RPMI7951 (cell line): ENCODE results near the gene TBX19. TPM values are rescaled to one million over a fixed set of nuclear protein-coding genes. Genes with fewer than 3 reads are reported as not detected.

Experiments used
- DNase-seq: peaks from one replicate; pipeline ENCODE4 v3.0.0-alpha.2; 2012; ENCODE audit warnings: low read depth
- total RNA-seq: library from RNA; depleted of rRNA; stranded (reverse); fragments of >200 nt; shearing (Covaris generic); gene quantifications from 2 replicates; pipeline ENCODE4 v1.2.3, GENCODE V29; 2014; rRNA removed

TBX19 gene
- 0.29 and 0.84 TPM in 2 replicates for total RNA-seq

- DNase-seq, result no peak
These were observed at the start of gene TBX19 for GRCh38 chr1:168280296-168280927. Gene TBX19 (plus strand): TSS chr1:168280877. CDS start chr1:168281091, 214 bp downstream.

DNA sequence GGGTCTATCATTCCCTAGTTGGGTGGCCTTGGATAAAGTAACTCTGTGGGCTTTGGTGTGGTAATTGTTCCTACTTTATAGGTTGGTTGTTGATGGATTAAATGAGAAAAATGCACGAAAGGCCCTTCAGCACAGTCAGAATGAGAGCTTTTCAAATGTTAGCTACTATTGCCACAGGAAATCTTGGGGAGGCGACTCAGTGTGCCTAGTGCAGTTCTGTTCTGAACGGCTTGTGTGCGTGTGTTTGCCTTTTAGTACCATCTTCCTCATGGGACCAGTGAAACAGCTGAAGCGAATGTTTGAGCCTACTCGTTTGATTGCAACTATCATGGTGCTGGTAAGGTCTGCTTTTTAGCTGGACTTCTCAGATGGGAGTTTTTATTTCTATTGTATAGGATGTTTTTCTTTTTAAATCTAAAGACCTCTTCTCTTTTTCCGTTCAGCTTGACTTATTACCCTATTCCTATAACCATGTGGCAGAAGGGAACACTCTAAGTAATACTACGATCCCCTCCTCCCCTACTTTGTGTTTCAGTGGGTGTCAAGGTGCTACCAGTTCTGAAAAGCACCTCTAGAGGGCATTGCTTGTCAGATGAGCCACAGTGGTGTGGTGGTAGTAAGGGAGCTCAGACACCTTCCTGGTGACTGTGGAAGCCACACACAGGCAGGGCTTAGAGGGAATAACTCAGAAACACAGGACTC lies 45.7 kb upstream of the TBX19 start:
- DNase-seq, result peak; percentile 49

GRCh38 chr1:168235548-168235885 lies 45.2 kb upstream of the TBX19 start:
- no peak for DNase-seq

DNA sequence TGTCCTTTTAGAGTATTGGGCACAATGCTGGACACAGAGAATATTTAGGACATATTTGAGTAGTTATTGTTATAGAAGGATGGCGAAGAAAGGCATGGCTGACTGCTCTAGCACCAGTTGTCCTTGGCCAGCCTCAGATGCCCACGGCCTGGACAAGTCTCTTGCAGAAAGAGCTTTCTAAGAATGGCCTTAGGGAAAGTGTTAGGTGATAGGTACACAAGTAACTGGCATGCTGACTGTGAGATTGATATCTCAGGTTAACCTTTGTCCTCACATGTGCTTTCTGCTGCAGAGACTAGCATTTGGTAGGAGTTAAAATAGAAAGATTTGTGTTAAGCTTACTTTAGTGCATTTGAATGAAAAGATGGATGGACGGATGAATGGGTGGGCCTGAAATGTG lies 44.7 kb upstream of the TBX19 start:
- DNase-seq, result no peak

DNA sequence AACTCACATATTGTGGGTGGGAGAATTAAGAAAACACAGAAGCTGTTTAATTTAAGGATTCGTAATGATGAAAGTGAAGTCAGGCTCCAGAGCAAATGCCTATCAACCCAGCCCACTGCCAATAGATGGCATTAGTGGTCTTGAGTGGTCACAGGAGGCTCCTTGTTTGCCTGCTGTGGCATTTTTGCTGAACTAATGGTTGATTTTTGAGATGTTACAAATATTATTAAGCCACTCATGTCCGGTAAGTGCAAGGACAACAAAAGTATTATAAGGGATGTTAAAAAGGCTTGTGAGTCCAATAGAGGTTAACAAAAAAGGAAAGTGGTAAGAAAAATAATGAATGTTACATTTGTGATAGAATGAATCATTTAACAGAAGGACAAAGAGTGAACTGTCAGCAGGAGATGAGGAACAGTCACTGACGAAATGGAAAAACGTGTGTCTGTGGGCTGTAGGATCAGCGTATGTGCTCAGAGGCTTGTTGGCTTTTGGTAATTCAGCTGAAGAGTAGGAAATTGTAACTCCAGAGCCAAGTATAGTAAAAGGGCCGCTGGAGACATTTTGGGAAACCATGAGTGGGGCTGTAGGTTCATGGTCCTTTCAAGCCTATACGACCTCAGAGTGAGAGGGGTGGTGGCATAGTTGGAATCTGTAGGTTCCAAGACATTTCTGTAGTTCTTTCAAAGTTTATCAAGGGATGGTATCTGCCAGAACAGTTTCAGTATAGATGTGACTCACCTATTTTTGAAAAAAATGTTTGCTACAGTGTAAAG lies 43.7 kb upstream of the TBX19 start:
- DNase-seq, result peak; percentile 24

GRCh38 chr1:168243198-168243597 lies 37.5 kb upstream of the TBX19 start:
- DNase-seq, result no peak

- DNase-seq, result no peak
These were observed 37.0 kb upstream of the TBX19 start for GRCh38 chr1:168243636-168244212.

DNA sequence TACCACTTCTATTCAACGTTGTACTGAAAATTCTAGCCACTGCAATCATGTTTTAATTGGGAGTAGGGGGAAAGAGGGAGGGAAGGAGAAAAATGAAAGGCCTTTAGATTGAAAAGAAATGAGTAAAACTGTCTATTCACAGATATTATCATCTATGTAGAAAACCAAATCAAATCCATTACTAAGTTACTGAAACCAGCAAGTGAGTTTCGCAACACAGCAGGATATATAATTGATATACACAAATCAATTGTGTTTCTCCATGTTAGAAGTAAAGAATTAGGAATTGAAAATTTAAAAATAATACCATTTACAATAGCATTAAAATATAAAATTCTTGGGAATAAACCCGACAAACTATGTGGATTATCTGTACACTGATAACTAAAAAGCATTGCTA lies 35.6 kb upstream of the TBX19 start:
- DNase-seq, result no peak

GRCh38 chr1:168246506-168246905 lies 34.2 kb upstream of the TBX19 start:
- no peak for DNase-seq

- no peak for DNase-seq
These were observed 28.4 kb upstream of the TBX19 start for GRCh38 chr1:168252204-168252733.

GRCh38 chr1:168256164-168256563 lies 24.5 kb upstream of the TBX19 start:
- DNase-seq, result no peak

- no peak for DNase-seq
These were observed 23.3 kb upstream of the TBX19 start for GRCh38 chr1:168257397-168257796.

GRCh38 chr1:168259567-168259966 lies 21.1 kb upstream of the TBX19 start:
- no peak for DNase-seq

- no peak for DNase-seq
These were observed 20.3 kb upstream of the TBX19 start for GRCh38 chr1:168260393-168260792.

DNA sequence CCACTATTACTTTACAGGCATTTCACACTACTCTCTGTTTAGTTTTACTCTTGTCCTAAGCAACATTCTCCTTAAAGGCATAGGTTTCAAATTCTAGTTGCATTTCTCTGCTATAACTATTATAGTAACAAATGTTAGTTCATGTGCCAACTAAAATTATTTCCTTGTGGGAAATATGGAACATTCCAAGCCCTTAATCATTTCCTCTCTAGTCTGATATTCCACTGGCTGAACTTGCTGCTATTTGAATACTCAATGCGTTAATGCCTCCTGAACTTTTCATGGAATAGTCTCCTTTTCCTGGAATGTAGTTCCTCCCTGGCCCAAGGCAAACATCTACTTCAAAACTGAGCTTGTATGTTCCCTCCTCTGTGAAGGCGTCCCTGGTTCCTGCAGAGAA lies 19.3 kb upstream of the TBX19 start:
- DNase-seq, result peak; percentile 60

DNA sequence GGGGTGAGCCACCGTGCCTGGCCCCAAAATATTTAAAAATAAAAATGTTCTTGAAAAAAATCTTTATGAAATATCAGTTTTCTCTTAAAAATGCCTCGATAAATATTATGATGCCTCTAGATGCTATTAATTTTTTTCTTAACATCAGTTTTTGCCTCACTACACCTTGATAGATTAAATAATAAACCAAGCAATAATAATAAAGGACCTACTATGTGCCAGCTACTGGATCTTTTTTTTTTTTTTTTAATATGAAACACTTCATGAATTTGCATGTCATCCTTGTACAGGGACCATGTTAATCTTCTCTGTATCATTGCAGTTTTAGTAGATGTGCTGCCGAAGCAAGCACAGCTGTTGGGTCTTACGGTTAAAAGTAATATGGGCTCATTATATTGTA lies 17.5 kb upstream of the TBX19 start:
- DNase-seq, result no peak

DNA sequence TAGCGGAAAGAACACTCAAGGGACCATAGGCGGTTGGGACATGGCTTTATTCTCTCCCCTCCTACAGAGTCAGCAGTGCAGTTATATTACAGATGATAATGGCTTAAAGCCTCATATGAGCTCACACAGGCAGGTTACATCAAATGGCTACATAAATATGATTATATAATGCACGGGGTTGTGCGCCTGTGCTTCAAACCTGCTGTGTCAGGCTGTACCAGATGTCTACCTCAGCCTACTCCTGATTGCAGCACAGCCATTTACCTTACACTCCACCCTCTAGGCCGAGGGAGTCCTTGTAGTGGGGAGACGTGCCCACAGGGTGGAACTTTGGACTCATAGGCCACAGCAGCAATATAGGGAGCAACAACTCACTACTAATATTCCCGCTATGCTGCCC lies 16.4 kb upstream of the TBX19 start:
- DNase-seq, result no peak

- DNase-seq, result no peak
These were observed 15.1 kb upstream of the TBX19 start for GRCh38 chr1:168265596-168265995.

- peak; percentile 82 for DNase-seq
These were observed 14.0 kb upstream of the TBX19 start for GRCh38 chr1:168266644-168267186.

- no peak for DNase-seq
These were observed 9.0 kb upstream of the TBX19 start for GRCh38 chr1:168271636-168272035.

- no peak for DNase-seq
These were observed 7.1 kb upstream of the TBX19 start for GRCh38 chr1:168273575-168273974.

- DNase-seq, result no peak
These were observed 1.4 kb upstream of the TBX19 start for GRCh38 chr1:168279253-168279652.
